A549 (cell line): Measurements from ENCODE around the gene PRDM2.

Source experiments
- CEBPB ChIP-seq, 2 experiments: fragments of >200 bp in 1 of 2; sonication (Bioruptor Twin) in 1 of 2; formaldehyde crosslinking in 1 of 2; IDR thresholded peaks; 2 replicates each; pipeline ENCODE4 v1.6.1; 2012 to 2016
- CHD2 ChIP-seq: fragments of 150-350 bp; IDR thresholded peaks from 2 replicates; pipeline ENCODE4 v1.6.1; 2014; ENCODE audit warnings: low read length; ENCODE audit not compliant: partially characterized antibody
- CTCF ChIP-seq: fragments of >200 bp; sonication (Bioruptor Twin); formaldehyde crosslinking; IDR thresholded peaks from 3 replicates; pipeline ENCODE4 v1.5.1; 2016
- EP300 ChIP-seq, 2 experiments: fragments of >200 bp; sonication (Bioruptor Twin); formaldehyde crosslinking; IDR thresholded peaks; 2 replicates in 1 of 2; 3 replicates in 1 of 2; pipeline ENCODE4 v1.6.1; 2016 to 2017
- JUN ChIP-seq, 2 experiments: fragments of >200 bp; sonication (Bioruptor Twin); formaldehyde crosslinking; IDR thresholded peaks; 2 replicates in 1 of 2; 3 replicates in 1 of 2; pipeline ENCODE4 v1.6.1; 2016 to 2017
- MAFK ChIP-seq: fragments of 450-650 bp; IDR thresholded peaks from 2 replicates; pipeline ENCODE4 v1.6.1; 2014; ENCODE audit not compliant: partially characterized antibody
- MAX ChIP-seq: IDR thresholded peaks from 2 replicates; pipeline ENCODE4 v1.6.1; 2012
- NPAS2 ChIP-seq: fragments of 250-450 bp; sonication (Bioruptor Pico); IDR thresholded peaks from 2 replicates; pipeline ENCODE4 v1.8.0; 2022; ENCODE audit warnings: mild to moderate bottlenecking, moderate library complexity, borderline replicate concordance
- NR3C1 ChIP-seq: fragments of >200 bp; sonication (Bioruptor Twin); formaldehyde crosslinking; IDR thresholded peaks from 3 replicates; pipeline ENCODE4 v1.6.1; 2017
- POLR2A ChIP-seq: IDR thresholded peaks from 2 replicates; pipeline ENCODE4 v1.6.1; 2012; ENCODE audit warnings: mild to moderate bottlenecking, low read length
- RFX5 ChIP-seq: fragments of 450-650 bp; IDR thresholded peaks from 2 replicates; pipeline ENCODE4 v1.7.1; 2014; ENCODE audit warnings: antibody characterized with exemption, mild to moderate bottlenecking, moderate library complexity
- TP53 ChIP-seq: fragments of 250-450 bp; sonication (Bioruptor Pico); IDR thresholded peaks from 2 replicates; pipeline ENCODE4 v1.5.0; 2021; ENCODE audit warnings: mild to moderate bottlenecking, moderate library complexity
- USF2 ChIP-seq: fragments of 450-650 bp; IDR thresholded peaks from 2 replicates; pipeline ENCODE4 v1.6.1; 2014; ENCODE audit warnings: antibody characterized with exemption

- no peak for TF ChIP-seq NR3C1
- no peak for TF ChIP-seq CHD2
- TF ChIP-seq POLR2A, result peak; percentile 32; the same call in 1 of the 2 replicates
- peak; percentile 71 for TF ChIP-seq MAX
- no peak for TF ChIP-seq CTCF
- TF ChIP-seq NPAS2 (CRISPR knock-in tag), result no peak
- TF ChIP-seq JUN (IDR thresholded peaks at IDR 0.05), result peak in 1 of 2 experiments; percentile 59; a peak in 2 of 5 replicates
- no peak for TF ChIP-seq USF2
- no peak for TF ChIP-seq MAFK
- TF ChIP-seq TP53 (CRISPR knock-in tag), result no peak
- TF ChIP-seq EP300 (IDR thresholded peaks at IDR 0.05), result no peak
- no peak for TF ChIP-seq CEBPB (IDR thresholded peaks at IDR 0.05)
- TF ChIP-seq RFX5, result no peak
Observed at GRCh38 chr1:13699936-13700520, at the start of gene PRDM2.
